GM18505 (cell line): ENCODE results near the gene PDE4DIP.
"Not testable (repeated sequence)": the region's sequence is repeated elsewhere in the genome, so short reads cannot be mapped to it uniquely, and the experiment has no call there.

ENCODE experiments used
- ATAC-seq: cut with Tn5 transposase; IDR thresholded peaks from one replicate; pipeline ENCODE4 v1.9.1; 2021; ENCODE audit not compliant: unreplicated experiment

Gene PDE4DIP

GRCh38 chr1:149024327-149024726 lies 180.1 kb downstream of the PDE4DIP start:
- ATAC-seq: not testable (repeated sequence)

- not testable (repeated sequence) for ATAC-seq
These were observed 189.7 kb downstream of the PDE4DIP start for GRCh38 chr1:149033916-149034315.

GRCh38 chr1:149043056-149043455 lies 198.8 kb downstream of the PDE4DIP start:
- ATAC-seq: not testable (repeated sequence)

GRCh38 chr1:149064611-149065010 lies 220.4 kb downstream of the PDE4DIP start:
- not testable (repeated sequence) for ATAC-seq

GRCh38 chr1:149075505-149076127 lies 231.4 kb downstream of the PDE4DIP start:
- not testable (repeated sequence) for ATAC-seq
